Measurements from ENCODE around the gene ZDHHC22. TPM values are rescaled to one million over a fixed set of nuclear protein-coding genes. Genes with fewer than 3 reads are reported as not detected.

ZDHHC22 gene
- total and polyA plus RNA-seq, 8 donors: 0.04 to 0.11 (median 0.09) TPM; not detected in 4

GRCh38 chr14:77109656-77110055 lies 31.9 kb downstream of the ZDHHC22 start:
- no peak overlapping the region for H3K27ac ChIP-seq
- intact Hi-C loops (cut with DNase I): no loop called here
- H3K27me3 ChIP-seq: no peaks in the 10 kb centered on the region
- ATAC-seq (no peak), DNase-seq (no peak)
- H3K36me3 ChIP-seq: peaks cover 0 to 77% of the 10 kb centered on the region in 2 donors
- no peak overlapping the region for H3K4me3 ChIP-seq
- TF ChIP-seq, protein P1, sequence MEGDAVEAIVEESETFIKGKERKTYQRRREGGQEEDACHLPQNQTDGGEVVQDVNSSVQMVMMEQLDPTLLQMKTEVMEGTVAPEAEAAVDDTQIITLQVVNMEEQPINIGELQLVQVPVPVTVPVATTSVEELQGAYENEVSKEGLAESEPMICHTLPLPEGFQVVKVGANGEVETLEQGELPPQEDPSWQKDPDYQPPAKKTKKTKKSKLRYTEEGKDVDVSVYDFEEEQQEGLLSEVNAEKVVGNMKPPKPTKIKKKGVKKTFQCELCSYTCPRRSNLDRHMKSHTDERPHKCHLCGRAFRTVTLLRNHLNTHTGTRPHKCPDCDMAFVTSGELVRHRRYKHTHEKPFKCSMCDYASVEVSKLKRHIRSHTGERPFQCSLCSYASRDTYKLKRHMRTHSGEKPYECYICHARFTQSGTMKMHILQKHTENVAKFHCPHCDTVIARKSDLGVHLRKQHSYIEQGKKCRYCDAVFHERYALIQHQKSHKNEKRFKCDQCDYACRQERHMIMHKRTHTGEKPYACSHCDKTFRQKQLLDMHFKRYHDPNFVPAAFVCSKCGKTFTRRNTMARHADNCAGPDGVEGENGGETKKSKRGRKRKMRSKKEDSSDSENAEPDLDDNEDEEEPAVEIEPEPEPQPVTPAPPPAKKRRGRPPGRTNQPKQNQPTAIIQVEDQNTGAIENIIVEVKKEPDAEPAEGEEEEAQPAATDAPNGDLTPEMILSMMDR (IDR thresholded peaks at IDR 0.05): no peak
- H3K9me3 ChIP-seq: no peaks in the 10 kb centered on the region
- no peaks in the 10 kb centered on the region for H3K4me1 ChIP-seq

GRCh38 chr14:77108753-77109152 lies 32.8 kb downstream of the ZDHHC22 start:
- no peak overlapping the region for H3K27ac ChIP-seq
- no peaks in the 10 kb centered on the region for H3K27me3 ChIP-seq
- H3K4me3 ChIP-seq: no peak overlapping the region
- TF ChIP-seq, protein P1 (IDR thresholded peaks at IDR 0.05): no peak
- no peaks in the 10 kb centered on the region for H3K4me1 ChIP-seq
- ATAC-seq (no peak), DNase-seq (no peak)
- intact Hi-C loops (cut with DNase I): no loop called here
- H3K9me3 ChIP-seq: no peaks in the 10 kb centered on the region
- peaks cover 0 to 73% of the 10 kb centered on the region in 2 donors for H3K36me3 ChIP-seq

DNA sequence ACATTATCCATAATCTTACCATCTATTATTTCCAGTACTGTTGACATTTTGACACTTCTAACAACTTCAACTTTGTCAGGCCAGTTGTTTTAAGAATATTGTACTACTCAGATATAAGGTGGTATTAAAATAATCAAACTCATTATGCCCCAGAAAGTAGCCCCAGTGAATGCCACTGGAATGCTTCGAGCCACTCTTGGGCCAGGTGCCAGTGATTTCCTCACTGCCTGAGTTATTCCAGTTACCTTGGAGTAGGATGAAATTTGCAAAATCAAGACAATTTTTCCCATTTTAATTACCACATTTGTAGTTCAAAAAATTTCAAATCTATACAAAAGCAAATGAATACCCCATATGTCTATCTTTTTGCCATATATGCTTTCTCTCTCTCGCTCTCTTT lies 34.4 kb downstream of the ZDHHC22 start:
- TF ChIP-seq, protein P1 (IDR thresholded peaks at IDR 0.05): no peak
- Histone ChIP-seq H3K4me1 (no peaks in the 10 kb centered on the region), H3K27me3 (no peaks in the 10 kb centered on the region), H3K27ac (no peak overlapping the region), H3K9me3 (no peaks in the 10 kb centered on the region), H3K4me3 (no peak overlapping the region), H3K36me3 (peaks cover 0 to 57% of the 10 kb centered on the region in 2 donors)
- intact Hi-C loops (cut with DNase I): no loop called here
- no peak for DNase-seq
- ATAC-seq: peak; percentile 68

- Histone ChIP-seq H3K36me3 (peaks cover 0 to 52% of the 10 kb centered on the region in 2 donors), H3K27me3 (no peaks in the 10 kb centered on the region), H3K27ac (no peak overlapping the region), H3K4me3 (no peak overlapping the region), H3K4me1 (no peaks in the 10 kb centered on the region), H3K9me3 (no peaks in the 10 kb centered on the region)
- TF ChIP-seq, protein P1 (IDR thresholded peaks at IDR 0.05): no peak
- ATAC-seq (peak; percentile 21), DNase-seq (no peak)
- intact Hi-C loops (cut with DNase I): no loop called here
Measured at GRCh38 chr14:77106666-77107065, 34.9 kb downstream of the ZDHHC22 start.

- H3K36me3 ChIP-seq: peaks cover 0 to 42% of the 10 kb centered on the region in 2 donors
- DNase-seq (no peak), ATAC-seq (no peak)
- H3K27ac ChIP-seq: no peak overlapping the region
- no peaks in the 10 kb centered on the region for H3K27me3 ChIP-seq
- peaks cover 0 to 9% of the 10 kb centered on the region in 2 donors for H3K4me1 ChIP-seq
- TF ChIP-seq, protein P1 (IDR thresholded peaks at IDR 0.05): no peak
- intact Hi-C loops (cut with DNase I): no loop called here
- no peaks in the 10 kb centered on the region for H3K9me3 ChIP-seq
- H3K4me3 ChIP-seq: no peak overlapping the region
Measured at GRCh38 chr14:77105145-77105939, 36.2 kb downstream of the ZDHHC22 start.

All from left lung (tissue), 10 donors.